A673 (cell line): Measurements from ENCODE around the gene ELF1. TPM values are rescaled to one million over a fixed set of nuclear protein-coding genes. Genes with fewer than 3 reads are reported as not detected.

Experiments used
- BruUV-seq: library from RNA; stranded (reverse); fragments of 400-500 nt; replicated peaks from 2 replicates; lab custom pipeline; 2021; lab: Mats Ljungman, UMichigan
- CTCF ChIA-PET: fragments of 300-600 bp; sonication (Branson Sonifier 250); formaldehyde crosslinking; loops from one replicate; lab custom pipeline; 2022; ENCODE audit warnings: antibody characterized with exemption; lab: Charles Lee
- POLR2A ChIA-PET: fragments of 300-600 bp; sonication (Branson Sonifier 250); formaldehyde crosslinking; loops from one replicate; lab custom pipeline; 2022; ENCODE audit warnings: antibody characterized with exemption; ENCODE audit not compliant: low non-redundant PET; lab: Charles Lee
- DNase-seq: peaks from one replicate; pipeline ENCODE4 v3.0.0-alpha.2; 2015; ENCODE audit warnings: low spot score
- H3K27ac ChIP-seq: fragments of 200-600 bp; sonication (generic); 2 replicates; pipeline ENCODE4 v1.5.1; 2016; ENCODE audit warnings: mixed run types, low read depth, mild to moderate bottlenecking, mixed read lengths, antibody characterized with exemption, low read length; ENCODE audit not compliant: poor library complexity, severe bottlenecking
- H3K27me3 ChIP-seq: fragments of 200-600 bp; sonication (generic); replicated peaks from 2 replicates; pipeline ENCODE4 v1.6.1; 2017; ENCODE audit warnings: mixed run types, low read depth, mild to moderate bottlenecking, mixed read lengths, antibody characterized with exemption, low read length; ENCODE audit not compliant: insufficient read depth, poor library complexity
- H3K36me3 ChIP-seq: fragments of 200-600 bp; sonication (generic); 2 replicates; pipeline ENCODE4 v1.6.1; 2016; ENCODE audit warnings: mixed run types, mild to moderate bottlenecking, mixed read lengths, antibody characterized with exemption, low read length; ENCODE audit not compliant: insufficient read depth, poor library complexity, severe bottlenecking
- H3K4me1 ChIP-seq: fragments of 200-600 bp; sonication (generic); 2 replicates; pipeline ENCODE4 v1.6.1; 2017; ENCODE audit warnings: mixed run types, mild to moderate bottlenecking, mixed read lengths, antibody characterized with exemption, low read length; ENCODE audit not compliant: insufficient read depth, poor library complexity, severe bottlenecking
- H3K4me3 ChIP-seq: fragments of 200-600 bp; sonication (generic); 2 replicates; pipeline ENCODE4 v1.5.1; 2016; ENCODE audit warnings: low read depth, mixed run types, mild to moderate bottlenecking, mixed read lengths, low read length; ENCODE audit not compliant: poor library complexity, severe bottlenecking
- H3K9me3 ChIP-seq: fragments of 200-600 bp; sonication (generic); 2 replicates; pipeline ENCODE4 v1.6.1; 2016; ENCODE audit warnings: mixed run types, low read depth, mild to moderate bottlenecking, mixed read lengths, antibody characterized with exemption, low read length; ENCODE audit not compliant: poor library complexity, severe bottlenecking
- CTCF ChIP-seq: fragments of 300-800, 200-600 bp; sonication (generic); conservative IDR thresholded peaks from 2 replicates; pipeline ENCODE4 v1.5.1; 2017; ENCODE audit warnings: low read depth, mild to moderate bottlenecking, antibody characterized with exemption, low read length, moderate library complexity, mixed read lengths
- EZH2 ChIP-seq: fragments of 200-600 bp; sonication (generic); IDR thresholded peaks from 2 replicates; pipeline ENCODE4 v1.6.1; 2017; ENCODE audit warnings: borderline replicate concordance, low read depth, mild to moderate bottlenecking, mixed read lengths, antibody characterized with exemption, low read length; ENCODE audit not compliant: poor library complexity, severe bottlenecking
- intact Hi-C: fragments of 100-400 bp; cut with micrococcal nuclease; formaldehyde crosslinking; loops from one replicate; pipeline ENCODE4 v1.10.0; 2022; ENCODE audit not compliant: unreplicated experiment
- total RNA-seq: library from RNA; stranded (reverse); gene quantifications from 2 replicates; pipeline ENCODE4 v1.2.3, GENCODE V29; 2021

Gene ELF1
- total RNA-seq, 1 experiment from 2014 or later = 31.5 TPM

- no peak for DNase-seq
- intact Hi-C loops = no loop called here
- Histone ChIP-seq H3K27ac (no peak overlapping the region), H3K9me3 (no peaks in the 10 kb centered on the region), H3K36me3 (no peaks in the 10 kb centered on the region), H3K4me3 (no peak overlapping the region), H3K27me3 (no peaks in the 10 kb centered on the region), H3K4me1 (peaks cover 40% of the 10 kb centered on the region)
- TF ChIP-seq CTCF (no peak), EZH2 (no peak)
- ChIA-PET POLR2A (no interaction called here), CTCF (interaction anchor here (0.5 kb wide), 2 partner anchors 214 to 233 kb away, joined by 3 to 4 read pairs; no protein-coding TSS in a partner anchor)
- no TSS peak for BruUV-seq
These were observed 33.6 kb downstream of the ELF1 start for GRCh38 chr13:40985381-40986100.

- intact Hi-C loops = no loop called here
- peaks cover 43% of the 10 kb centered on the region for H3K4me1 ChIP-seq
- DNase-seq = no peak
These were observed 34.3 kb downstream of the ELF1 start for GRCh38 chr13:40984668-40985366.

More at GRCh38 chr13:40984668-40985366, 34.3 kb downstream of the ELF1 start:
- CTCF ChIA-PET = no interaction called here
- Histone ChIP-seq H3K4me3 (no peak overlapping the region), H3K36me3 (no peaks in the 10 kb centered on the region), H3K27me3 (no peaks in the 10 kb centered on the region), H3K9me3 (no peaks in the 10 kb centered on the region), H3K27ac (no peak overlapping the region)
- BruUV-seq = no TSS peak
- TF ChIP-seq EZH2 = no peak
- TF ChIP-seq CTCF = no peak
- POLR2A ChIA-PET = no interaction called here
